SIG-M5 treated with dmso at 0.1 percent for 504 hours (cell line): Measurements from ENCODE around the gene CCBE1.
"Not testable (repeated sequence)": the region's sequence is repeated elsewhere in the genome, so short reads cannot be mapped to it uniquely, and the experiment has no call there.

ENCODE experiments used
- DNase-seq: peaks from one replicate; lab custom pipeline; 2025; ENCODE audit not compliant: unreplicated experiment; lab: John Stamatoyannopoulos, UW

CCBE1 gene

GRCh38 chr18:59547581-59548182 is 149.5 kb downstream of the CCBE1 start:
- DNase-seq, result no peak

- no peak for DNase-seq
Observed at GRCh38 chr18:59546188-59546587, 151.0 kb downstream of the CCBE1 start.

- DNase-seq, result no peak
Observed at GRCh38 chr18:59540780-59541179, 156.4 kb downstream of the CCBE1 start.

- no peak for DNase-seq
Observed at GRCh38 chr18:59540346-59540745, 156.9 kb downstream of the CCBE1 start.

- no peak for DNase-seq
Observed at GRCh38 chr18:59539108-59539507, 158.1 kb downstream of the CCBE1 start.

- no peak for DNase-seq
Observed at GRCh38 chr18:59537579-59537978, 159.6 kb downstream of the CCBE1 start.

- DNase-seq, result no peak
Observed at GRCh38 chr18:59536166-59536565, 161.1 kb downstream of the CCBE1 start.

GRCh38 chr18:59535055-59535454 is 162.2 kb downstream of the CCBE1 start:
- DNase-seq, result no peak

- no peak for DNase-seq
Observed at GRCh38 chr18:59528866-59529265, 168.4 kb downstream of the CCBE1 start.

GRCh38 chr18:59520562-59521355 is 176.5 kb downstream of the CCBE1 start:
- no peak for DNase-seq

GRCh38 chr18:59518705-59519104 is 178.5 kb downstream of the CCBE1 start:
- no peak for DNase-seq

GRCh38 chr18:59517446-59518165 is 179.6 kb downstream of the CCBE1 start:
- DNase-seq, result no peak

- no peak for DNase-seq
Observed at GRCh38 chr18:59516356-59517155, 180.7 kb downstream of the CCBE1 start.

GRCh38 chr18:59515956-59516355 is 181.3 kb downstream of the CCBE1 start:
- DNase-seq, result not testable (repeated sequence)

- DNase-seq, result no peak
Observed at GRCh38 chr18:59515147-59515546, 182.1 kb downstream of the CCBE1 start.

GRCh38 chr18:59514203-59514602 is 183.0 kb downstream of the CCBE1 start:
- no peak for DNase-seq

GRCh38 chr18:59512025-59512755 is 185.0 kb downstream of the CCBE1 start:
- no peak for DNase-seq

- no peak for DNase-seq
Observed at GRCh38 chr18:59509481-59510442, 187.5 kb downstream of the CCBE1 start.

GRCh38 chr18:59505356-59505755 is 191.9 kb downstream of the CCBE1 start:
- no peak for DNase-seq
